K562 (cell line): ENCODE data around the gene PRSS22. TPM values are rescaled to one million over a fixed set of nuclear protein-coding genes. Genes with fewer than 3 reads are reported as not detected.
A peak's percentile ranks its signal among the peaks of the same experiment; 100 is the strongest.

Source experiments
- CBFB ChIP-seq: sonication (generic); formaldehyde crosslinking; IDR thresholded peaks from 2 replicates; pipeline ENCODE4 v1.4.0; 2020; ENCODE audit warnings: mild to moderate bottlenecking, missing genetic modification reagents
- E2F4 ChIP-seq: sonication (generic); formaldehyde crosslinking; IDR thresholded peaks from 2 replicates; pipeline ENCODE4 v1.8.0; 2022; ENCODE audit warnings: mild to moderate bottlenecking, low read depth, missing genetic modification reagents
- KLF6 ChIP-seq: fragments of 250-450 bp; sonication (Bioruptor Pico); IDR thresholded peaks from 2 replicates; pipeline ENCODE4 v1.4.0; 2020; ENCODE audit warnings: mild to moderate bottlenecking, moderate library complexity, borderline replicate concordance
- MECOM ChIP-seq: fragments of 250-450 bp; sonication (Bioruptor Pico); IDR thresholded peaks from 2 replicates; pipeline ENCODE4 v1.8.0; 2022; ENCODE audit warnings: inconsistent platforms
- MEF2A ChIP-seq: IDR thresholded peaks from 2 replicates; pipeline ENCODE4 v1.6.1; 2011; ENCODE audit warnings: low read depth, mild to moderate bottlenecking, low read length, moderate library complexity; ENCODE audit not compliant: control insufficient read depth
- NCOR1 ChIP-seq: fragments of 450-650 bp; IDR thresholded peaks from 2 replicates; pipeline ENCODE4 v1.6.1; 2016; ENCODE audit warnings: mild to moderate bottlenecking, moderate library complexity
- NR2C1 ChIP-seq, 2 experiments: fragments of 450-650 bp; IDR thresholded peaks; 2 replicates each; pipeline ENCODE4 v1.6.1; 2017; ENCODE audit warnings: mild to moderate bottlenecking in 2 of 2, antibody characterized with exemption in 1 of 2, inconsistent platforms in 1 of 2, missing compliant biosample characterization in 1 of 2, missing genetic modification characterization in 1 of 2
- PRMT5 ChIP-seq: sonication (generic); formaldehyde crosslinking; IDR thresholded peaks from 2 replicates; pipeline ENCODE4 v1.5.0; 2020; ENCODE audit warnings: missing genetic modification reagents
- REST ChIP-seq, 2 experiments: fragments of 450-650 bp; formaldehyde crosslinking in 1 of 2; IDR thresholded peaks; 2 replicates each; pipeline versions ENCODE4 v1.4.0 to v1.6.1; 2014 to 2020; ENCODE audit warnings: mild to moderate bottlenecking in 2 of 2, borderline replicate concordance in 1 of 2, low read depth in 1 of 2
- SMARCA5 ChIP-seq: fragments of 450-650 bp; IDR thresholded peaks from 2 replicates; pipeline ENCODE4 v1.6.1; 2016
- STAT5A ChIP-seq: IDR thresholded peaks from 2 replicates; pipeline ENCODE4 v1.6.1; 2012; ENCODE audit warnings: low read length, inconsistent platforms, borderline replicate concordance
- TAF15 ChIP-seq: fragments of 200-400 bp; formaldehyde crosslinking; IDR thresholded peaks from 2 replicates; pipeline ENCODE4 v1.6.1; 2017; ENCODE audit warnings: mild to moderate bottlenecking, low read depth, low read length, moderate library complexity
- polyA plus RNA-seq, 8 experiments: library from polyadenylated mRNA; depleted of rRNA in 4 of 8; stranded (reverse) in 5 of 8; unstranded in 3 of 8; fragments of >200 nt; fragmentation: Nextera tagmentation in 2 of 8; fragmentation: Illumina TruSeq in 1 of 8; extraction: Ambion mirVana in 2 of 8; extraction: Trizol in 1 of 8; gene quantifications; 2 replicates each; pipeline versions ENCODE4 v1.2.1 to v1.2.3, GENCODE V29; 2011 to 2014; ENCODE audit warnings: inconsistent platforms in 1 of 8, missing spikeins in 1 of 8
- total RNA-seq, 7 experiments: library from RNA; depleted of rRNA in 6 of 7; stranded (reverse); fragments of >200 nt in 6 of 7; fragmentation: Illumina TruSeq in 2 of 7; extraction: Trizol in 2 of 7; gene quantifications; 2 replicates each; pipeline versions ENCODE4 v1.2.1 to v1.2.3, GENCODE V29; 2011 to 2021; ENCODE audit warnings: low replicate concordance in 1 of 7
- TF ChIP-seq, protein P1 (sequence below): fragments of 450-650 bp; IDR thresholded peaks from 2 replicates; pipeline ENCODE4 v1.7.0; 2016; ENCODE audit warnings: borderline replicate concordance
- TF ChIP-seq, protein P2 (sequence below): fragments of 450-650 bp; IDR thresholded peaks from 2 replicates; pipeline ENCODE4 v1.6.1; 2016; ENCODE audit warnings: antibody characterized with exemption

The PRSS22 gene
- total and polyA plus RNA-seq, 9 of the 15 experiments (the other 6 are each of a cell fraction or from before 2014, with no cell fraction given), result 0.13 to 0.42 TPM; not detected in 7

GRCh38 chr16:2867987-2868789 lies 10.2 kb upstream of the PRSS22 start (continued):
- TF ChIP-seq, protein P1, sequence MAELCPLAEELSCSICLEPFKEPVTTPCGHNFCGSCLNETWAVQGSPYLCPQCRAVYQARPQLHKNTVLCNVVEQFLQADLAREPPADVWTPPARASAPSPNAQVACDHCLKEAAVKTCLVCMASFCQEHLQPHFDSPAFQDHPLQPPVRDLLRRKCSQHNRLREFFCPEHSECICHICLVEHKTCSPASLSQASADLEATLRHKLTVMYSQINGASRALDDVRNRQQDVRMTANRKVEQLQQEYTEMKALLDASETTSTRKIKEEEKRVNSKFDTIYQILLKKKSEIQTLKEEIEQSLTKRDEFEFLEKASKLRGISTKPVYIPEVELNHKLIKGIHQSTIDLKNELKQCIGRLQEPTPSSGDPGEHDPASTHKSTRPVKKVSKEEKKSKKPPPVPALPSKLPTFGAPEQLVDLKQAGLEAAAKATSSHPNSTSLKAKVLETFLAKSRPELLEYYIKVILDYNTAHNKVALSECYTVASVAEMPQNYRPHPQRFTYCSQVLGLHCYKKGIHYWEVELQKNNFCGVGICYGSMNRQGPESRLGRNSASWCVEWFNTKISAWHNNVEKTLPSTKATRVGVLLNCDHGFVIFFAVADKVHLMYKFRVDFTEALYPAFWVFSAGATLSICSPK, result no peak
- TF ChIP-seq STAT5A (no peak), MECOM (peak; percentile 79), NR2C1 (IDR thresholded peaks at IDR 0.05) (peak; percentile 60; the same call in 1 of the 2 replicates), NR2C1 (tag; IDR thresholded peaks at IDR 0.05) (peak; percentile 87), MEF2A (no peak), E2F4 (CRISPR knock-in tag) (no peak), NCOR1 (peak; percentile 50; the same call in 1 of the 2 replicates), CBFB (CRISPR knock-in tag) (0 out of 2 replicates have a peak, but pooled peaks have one; percentile 60), PRMT5 (CRISPR knock-in tag) (no peak), SMARCA5 (no peak), KLF6 (CRISPR knock-in tag) (peak; percentile 90; the same call in 1 of the 2 replicates), TAF15 (no peak), REST (IDR thresholded peaks at IDR 0.05; ENCODE audit: borderline replicate concordance) (peak; percentile 95), REST (CRISPR knock-in tag; IDR thresholded peaks at IDR 0.05; ENCODE audit: low read depth) (peak; percentile 85)
- TF ChIP-seq, protein P2, sequence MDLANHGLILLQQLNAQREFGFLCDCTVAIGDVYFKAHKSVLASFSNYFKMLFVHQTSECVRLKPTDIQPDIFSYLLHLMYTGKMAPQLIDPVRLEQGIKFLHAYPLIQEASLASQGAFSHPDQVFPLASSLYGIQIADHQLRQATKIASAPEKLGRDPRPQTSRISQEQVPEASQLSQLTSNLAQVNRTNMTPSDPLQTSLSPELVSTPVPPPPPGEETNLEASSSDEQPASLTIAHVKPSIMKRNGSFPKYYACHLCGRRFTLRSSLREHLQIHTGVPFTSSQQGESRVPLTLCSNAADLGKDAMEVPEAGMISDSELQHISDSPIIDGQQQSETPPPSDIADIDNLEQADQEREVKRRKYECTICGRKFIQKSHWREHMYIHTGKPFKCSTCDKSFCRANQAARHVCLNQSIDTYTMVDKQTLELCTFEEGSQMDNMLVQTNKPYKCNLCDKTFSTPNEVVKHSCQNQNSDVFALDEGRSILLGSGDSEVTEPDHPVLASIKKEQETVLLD, result 0 out of 2 replicates have a peak, but pooled peaks have one; percentile 33
